Stimulated activated CD8-positive, alpha-beta memory T cell treated with anti-CD3 and anti-CD28 coated beads, Interleukin-4, amount 100 ng/mL, for 24 hours (primary cell): ENCODE results near the gene SPTLC3.

ENCODE experiments used
- DNase-seq: peaks from one replicate; pipeline ENCODE4 v3.0.0-alpha.2; 2020; ENCODE audit warnings: low read depth

The SPTLC3 gene

DNA sequence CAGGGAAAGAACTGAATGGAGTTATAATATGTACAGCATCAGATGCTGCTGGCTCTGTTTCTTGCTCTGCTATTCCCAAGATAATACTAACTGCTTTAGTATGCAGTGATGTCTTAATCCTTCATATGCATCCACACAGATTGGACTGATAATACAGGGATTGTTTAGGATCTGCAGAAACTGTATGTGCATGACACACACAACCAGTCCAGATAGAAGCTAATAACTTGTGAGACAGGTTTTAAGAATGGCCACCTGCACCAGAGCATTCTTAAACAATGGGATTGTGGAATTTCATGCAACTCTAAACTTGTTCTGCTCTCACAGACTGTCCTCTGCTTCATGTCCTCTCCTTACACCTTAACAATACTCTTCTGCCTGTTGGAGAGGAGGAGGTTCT, 90.9 kb downstream of the SPTLC3 start:
- no peak for DNase-seq

DNA sequence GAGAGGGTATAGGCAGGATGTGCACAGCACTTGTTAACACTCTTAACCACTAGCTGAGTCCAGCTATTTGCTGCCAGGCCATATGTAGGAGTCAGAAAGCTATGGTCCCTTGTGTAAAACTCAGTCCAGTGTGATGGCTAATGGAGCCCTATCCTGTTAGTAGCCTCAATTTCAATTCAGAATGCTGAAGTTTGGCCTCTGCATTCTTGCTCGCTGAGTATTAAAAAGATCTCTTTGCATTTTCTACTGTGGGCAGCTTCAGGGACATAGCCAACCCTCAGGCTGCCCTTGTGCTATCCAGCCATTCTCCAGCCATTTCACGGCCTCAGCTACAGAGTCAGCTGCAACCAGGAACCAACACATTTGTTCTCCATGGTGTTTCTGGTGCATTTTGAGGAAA, 92.5 kb downstream of the SPTLC3 start:
- DNase-seq = no peak

DNA sequence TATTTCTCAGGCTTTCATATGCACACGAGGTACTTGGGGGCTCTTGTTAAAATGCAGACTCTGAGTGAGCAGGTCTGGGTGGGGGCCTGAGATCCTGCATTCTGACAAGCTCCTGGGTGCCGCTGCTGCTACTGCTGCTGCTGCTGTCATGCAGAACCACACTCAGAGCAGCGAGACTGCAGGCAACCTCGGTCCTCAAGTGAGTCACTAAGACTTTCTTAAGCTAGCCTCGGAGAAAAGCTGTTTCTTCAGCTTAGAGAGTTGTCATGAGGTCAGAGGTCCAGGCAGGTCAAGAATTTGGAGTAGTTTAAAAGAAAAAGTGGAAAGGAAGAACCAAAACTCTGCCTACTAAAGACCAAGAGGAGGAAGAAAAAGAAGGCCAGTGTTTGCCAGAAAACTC, 92.9 kb downstream of the SPTLC3 start:
- DNase-seq = no peak

DNA sequence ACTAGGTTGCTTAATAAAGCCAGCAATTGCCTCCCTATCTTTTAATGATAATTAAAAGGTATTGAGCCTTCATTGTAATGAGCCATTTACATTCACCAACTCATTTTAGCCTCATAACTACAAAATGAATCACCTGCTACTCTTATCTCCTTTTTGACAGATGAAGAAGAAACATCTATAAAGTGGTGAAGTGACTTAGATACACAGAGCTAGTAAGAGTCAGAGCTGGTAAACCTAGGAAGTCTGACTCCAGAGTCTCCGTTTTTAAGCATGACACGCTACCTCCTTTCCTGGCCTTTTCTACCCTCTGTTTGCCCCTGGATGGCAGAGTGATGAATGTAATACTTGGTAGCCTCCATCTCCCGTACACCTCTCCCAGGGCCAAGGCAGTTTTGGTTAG, 93.5 kb downstream of the SPTLC3 start:
- DNase-seq = no peak

DNA sequence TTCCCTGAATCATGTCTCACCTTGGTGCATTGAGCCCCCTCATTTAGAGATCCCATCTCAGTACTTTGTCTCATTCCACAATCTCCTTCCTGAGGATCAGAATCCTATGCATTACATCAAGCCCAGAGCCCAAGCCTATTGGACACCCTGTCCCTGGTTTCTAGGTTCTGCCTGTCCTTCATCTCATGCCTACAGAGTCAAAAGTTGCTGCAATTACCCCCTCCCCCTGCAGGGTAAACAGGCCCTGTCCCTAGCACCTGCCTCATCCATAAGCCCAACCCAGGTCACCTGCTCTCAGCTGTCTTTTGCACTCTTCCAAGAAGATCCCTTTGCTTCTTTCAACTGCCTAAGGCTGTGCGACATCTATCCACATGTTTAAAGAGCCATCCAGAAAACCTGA, 93.9 kb downstream of the SPTLC3 start:
- DNase-seq = no peak

DNA sequence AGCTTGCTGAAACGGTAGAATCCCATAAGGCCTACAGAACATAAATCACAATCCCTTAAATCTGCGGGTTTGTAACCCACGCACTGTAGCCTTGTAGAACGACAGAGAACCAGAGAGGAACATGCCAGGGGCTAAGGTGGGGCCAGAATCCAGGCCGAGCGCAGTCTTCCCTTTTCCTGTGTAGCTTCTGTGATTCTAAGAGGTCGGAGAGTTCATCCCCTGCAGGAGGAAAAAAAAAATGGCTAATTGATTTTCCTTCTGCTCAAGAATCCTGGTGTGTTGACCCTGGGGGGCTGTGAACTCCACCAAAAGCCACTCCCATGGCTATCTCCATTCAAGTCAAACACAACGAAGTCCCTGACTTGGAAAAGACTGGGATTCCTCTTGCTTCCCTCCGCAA, 96.3 kb downstream of the SPTLC3 start:
- no peak for DNase-seq

DNA sequence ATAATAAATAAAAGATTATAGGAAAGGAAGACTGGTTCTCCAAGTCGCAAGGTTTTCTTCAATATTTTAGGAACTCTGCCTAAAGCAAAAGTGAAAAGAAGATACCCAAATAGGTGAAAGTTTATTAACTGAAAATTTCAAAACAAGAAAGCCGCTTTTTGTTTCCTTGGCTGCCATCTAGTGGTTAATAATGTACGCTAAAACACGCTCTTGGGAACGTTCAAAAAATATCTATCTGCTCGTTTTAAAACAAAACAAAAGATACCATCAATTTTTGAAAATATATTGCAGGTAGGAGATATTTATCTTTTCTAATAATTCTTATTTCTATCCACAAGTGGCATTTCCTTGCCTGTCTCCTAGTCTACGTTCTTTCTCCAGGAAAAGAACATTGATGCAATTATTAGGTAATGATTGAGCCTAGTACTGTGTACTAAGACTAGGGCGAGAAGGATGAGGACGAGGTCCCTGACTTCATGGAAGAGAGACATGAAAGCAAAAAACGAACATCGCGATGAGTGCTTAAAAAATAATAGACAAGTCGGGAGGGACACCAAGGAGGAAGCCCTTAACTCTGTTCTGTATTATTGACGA, 97.2 kb downstream of the SPTLC3 start:
- DNase-seq = no peak

DNA sequence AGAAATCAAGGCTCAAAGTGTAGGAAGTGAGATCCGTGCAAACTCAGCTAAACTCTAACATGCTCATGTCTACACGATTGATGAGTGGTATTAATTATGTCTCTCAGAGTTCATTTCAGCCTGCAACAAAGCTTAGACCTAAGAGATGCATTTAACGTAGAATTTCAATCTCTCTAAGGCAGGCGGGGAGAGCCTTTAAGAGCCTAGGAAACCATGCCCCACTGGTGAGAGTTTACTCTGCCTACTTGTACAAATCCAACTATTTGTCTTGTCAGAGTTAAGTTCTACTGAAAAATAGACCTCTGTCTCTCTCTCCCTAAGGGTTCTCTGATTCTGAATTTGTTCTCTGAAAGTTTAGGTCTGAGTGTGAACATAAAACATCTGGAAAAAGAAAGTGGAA, 100.9 kb downstream of the SPTLC3 start:
- no peak for DNase-seq

DNA sequence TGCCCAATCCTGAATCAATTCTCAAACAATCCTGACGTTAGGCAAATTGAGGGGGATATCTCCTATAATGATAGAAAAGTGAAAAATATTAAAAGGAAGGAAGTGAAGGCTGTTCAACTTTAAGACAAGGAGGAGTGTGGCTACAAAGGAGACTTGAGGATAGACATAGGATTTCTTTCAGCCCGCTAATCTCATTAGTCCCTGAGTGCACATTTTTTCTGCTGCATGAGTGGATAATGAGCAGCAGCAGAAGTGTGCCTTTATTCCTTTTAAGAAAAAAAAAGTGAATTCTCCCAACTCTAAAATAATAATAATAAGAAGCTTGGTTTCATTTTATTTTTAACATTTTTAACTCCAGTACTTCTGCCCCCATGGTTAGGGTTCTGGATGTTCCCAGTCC, 102.0 kb downstream of the SPTLC3 start:
- no peak for DNase-seq

DNA sequence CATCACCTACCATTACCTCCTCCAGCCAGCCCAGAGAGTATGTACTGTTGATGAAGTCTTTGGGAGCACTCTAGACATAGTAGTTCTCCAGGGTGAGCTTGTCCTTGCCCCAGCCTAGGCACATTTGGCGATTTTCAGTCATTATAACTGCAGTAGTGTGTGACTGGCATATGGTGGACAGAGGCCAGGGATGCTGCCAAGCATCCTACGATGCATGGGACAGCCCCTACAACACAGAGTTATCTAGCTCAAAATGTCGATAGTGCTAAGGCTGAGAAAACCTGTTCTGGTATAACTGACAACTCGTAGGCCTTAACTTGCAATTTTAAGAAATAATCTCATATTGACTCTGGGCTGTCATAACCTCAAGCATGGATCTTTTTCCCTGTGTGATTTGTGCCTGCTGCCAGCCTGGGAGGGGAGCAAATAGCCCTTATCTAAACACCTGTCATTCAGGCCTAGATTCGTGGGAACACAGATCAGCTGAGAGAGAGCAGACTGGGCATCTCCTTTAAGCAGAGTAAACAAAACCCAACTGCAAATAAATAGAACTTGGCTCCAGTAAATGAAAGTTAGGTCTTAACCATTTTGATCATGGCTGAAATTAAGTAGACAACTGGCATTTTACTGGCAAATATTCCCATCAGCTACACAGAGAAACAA, 102.6 kb downstream of the SPTLC3 start:
- DNase-seq = no peak

GRCh38 chr20:13113731-13114130, 105.0 kb downstream of the SPTLC3 start:
- no peak for DNase-seq

GRCh38 chr20:13117200-13117599, 108.4 kb downstream of the SPTLC3 start:
- no peak for DNase-seq

GRCh38 chr20:13118676-13119075, 109.9 kb downstream of the SPTLC3 start:
- no peak for DNase-seq

- no peak for DNase-seq
Measured at GRCh38 chr20:13119583-13119982, 110.8 kb downstream of the SPTLC3 start.

DNA sequence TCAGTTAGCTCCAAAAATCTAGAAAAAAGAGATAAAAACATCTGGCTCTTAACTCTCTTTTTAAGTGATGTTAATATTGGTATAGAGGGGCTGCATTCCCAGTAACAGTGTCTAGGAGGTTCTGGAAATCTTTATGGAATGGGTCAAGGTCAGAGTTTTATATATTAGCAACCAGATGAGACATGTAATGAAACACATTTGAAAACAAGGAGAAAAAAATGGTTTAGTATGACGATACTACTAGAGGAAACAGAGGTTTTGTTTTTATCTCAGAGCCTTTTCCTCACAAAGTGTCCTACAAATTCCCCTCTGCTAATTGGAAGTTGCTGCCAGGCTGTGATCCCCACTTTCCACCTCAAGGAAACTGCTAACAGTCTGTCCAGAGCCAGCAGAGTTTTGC, 111.7 kb downstream of the SPTLC3 start:
- no peak for DNase-seq

- DNase-seq = no peak
Measured at GRCh38 chr20:13121840-13122515, 113.2 kb downstream of the SPTLC3 start.

DNA sequence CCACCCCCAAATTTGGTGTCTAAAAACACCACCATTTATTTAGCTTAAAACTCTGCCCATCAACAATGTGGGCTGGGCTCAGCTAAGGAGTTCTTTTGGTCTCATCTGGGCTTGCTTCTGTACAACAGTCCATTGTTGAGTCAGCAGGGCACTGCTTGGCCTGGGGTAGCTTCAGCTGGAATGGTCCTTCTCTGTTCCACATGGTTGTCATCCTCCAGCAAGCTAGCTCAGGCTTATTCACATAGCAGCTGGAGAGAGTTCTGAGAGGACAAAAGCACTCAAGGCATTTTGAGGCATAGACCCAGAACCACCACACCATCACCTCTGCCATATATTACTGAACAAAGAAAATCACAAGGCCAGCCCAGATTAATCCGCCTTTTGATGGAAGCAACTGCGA, 116.7 kb downstream of the SPTLC3 start:
- no peak for DNase-seq

DNA sequence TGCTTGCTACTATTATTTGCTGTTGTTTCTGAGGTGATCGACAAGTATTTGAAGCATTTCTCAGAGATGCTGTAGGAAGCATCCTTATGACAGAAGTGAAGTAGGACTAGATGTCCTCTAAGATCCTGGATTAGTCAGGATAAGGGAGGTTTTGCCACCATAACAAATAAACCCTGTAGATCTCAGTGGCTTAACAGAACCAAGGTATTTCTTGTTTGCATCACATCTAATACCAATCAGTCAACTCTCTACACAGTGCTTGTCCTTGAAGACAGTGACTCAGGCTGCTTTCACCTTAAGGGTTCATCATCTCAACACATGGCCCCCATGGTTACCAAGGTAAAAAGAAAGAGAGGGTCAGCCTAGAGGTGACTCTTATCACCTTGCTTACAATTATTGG, 119.4 kb downstream of the SPTLC3 start:
- DNase-seq = no peak

DNA sequence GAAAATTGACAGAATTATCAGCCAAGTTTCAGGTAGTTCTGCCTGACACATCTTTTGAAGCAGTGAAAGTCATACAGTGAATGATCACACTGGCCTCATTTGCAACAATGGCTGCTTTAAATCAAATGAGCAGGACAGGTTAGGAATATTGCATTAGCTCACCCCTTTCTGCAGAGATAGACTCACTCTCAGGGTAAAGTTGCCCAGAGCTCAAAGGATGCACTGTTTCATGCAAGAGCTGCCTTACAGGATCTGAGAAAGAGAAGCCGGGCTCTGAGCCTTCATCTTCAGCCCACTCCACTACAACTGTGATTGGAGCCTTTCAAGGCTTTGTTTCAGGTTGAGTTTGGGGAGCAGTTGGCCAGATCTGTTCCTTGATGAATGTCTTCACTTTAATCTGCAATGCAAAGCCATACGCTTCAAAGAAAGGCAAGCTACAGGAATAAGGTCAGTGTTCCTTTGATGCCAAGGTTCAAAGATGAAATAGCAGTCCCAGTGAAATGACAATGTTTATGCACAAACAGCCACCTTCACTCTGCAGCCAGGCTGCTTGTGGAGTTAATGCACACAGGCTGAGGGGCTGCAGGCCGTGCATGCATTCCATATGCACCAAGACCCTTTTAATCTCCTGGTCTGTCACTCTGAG, 121.4 kb downstream of the SPTLC3 start:
- no peak for DNase-seq

- no peak for DNase-seq
Measured at GRCh38 chr20:13130707-13131103, 121.9 kb downstream of the SPTLC3 start.

DNA sequence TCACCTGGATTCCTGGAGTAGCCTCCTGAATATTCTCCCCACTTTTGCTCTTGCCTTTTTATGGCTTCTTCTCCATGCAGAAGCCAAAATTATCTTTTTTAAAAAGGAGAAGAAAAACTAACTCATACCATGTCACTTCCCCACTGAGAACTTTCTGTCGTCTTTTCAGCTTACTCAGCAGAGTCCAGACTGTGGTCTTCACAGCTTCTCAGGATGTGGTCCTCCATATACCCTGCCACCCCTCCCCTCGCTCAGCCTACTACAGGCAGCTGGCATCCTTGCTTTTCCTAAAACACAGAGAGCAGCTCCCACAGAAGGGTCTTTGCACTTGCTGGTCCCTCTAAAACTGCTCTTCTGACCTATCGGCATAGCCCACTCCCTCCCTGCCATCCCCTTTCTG, 122.9 kb downstream of the SPTLC3 start:
- no peak for DNase-seq

- DNase-seq = no peak
Measured at GRCh38 chr20:13139459-13140150, 130.8 kb downstream of the SPTLC3 start.

DNA sequence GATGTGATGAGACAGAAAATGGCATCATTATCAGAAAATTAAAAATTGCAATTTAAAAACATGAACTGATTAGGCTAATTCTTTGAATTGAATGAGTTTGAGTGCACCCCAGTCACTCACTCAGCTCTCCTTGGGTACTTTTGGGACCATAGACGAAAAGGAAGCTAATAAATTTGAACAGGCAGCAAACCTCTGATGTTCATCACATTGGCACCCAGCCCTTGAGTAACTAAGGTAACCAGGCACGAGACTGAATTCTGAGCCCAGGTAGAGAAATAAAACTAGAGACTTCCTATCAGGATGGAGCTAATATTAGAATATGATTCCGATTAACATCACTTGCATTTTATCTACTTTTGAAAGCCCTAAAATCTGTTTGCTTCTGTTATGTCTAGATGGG, 131.4 kb downstream of the SPTLC3 start:
- no peak for DNase-seq
